H9 (cell line): ENCODE measurements around the gene TJAP1. TPM values are rescaled to one million over a fixed set of nuclear protein-coding genes. Genes with fewer than 3 reads are reported as not detected.

ENCODE experiments used
- DNase-seq: peaks from one replicate; pipeline ENCODE4 v3.0.0-alpha.2; 2017
- H2AFZ ChIP-seq: one replicate; pipeline ENCODE4 v1.6.1; 2013; ENCODE audit warnings: mild to moderate bottlenecking, low read length, control low read depth, moderate library complexity
- H2AK5ac ChIP-seq: 2 replicates; pipeline ENCODE4 v1.6.1; 2013; ENCODE audit warnings: low read length, control low read depth, mixed read lengths; ENCODE audit not compliant: insufficient read length
- H2BK120ac ChIP-seq: one replicate; pipeline ENCODE4 v1.6.1; 2013; ENCODE audit warnings: low read depth, mild to moderate bottlenecking, low read length, control low read depth, inconsistent platforms; ENCODE audit not compliant: poor library complexity, severe bottlenecking
- H2BK12ac ChIP-seq: 2 replicates; pipeline ENCODE4 v1.6.1; 2013; ENCODE audit warnings: low read length, control low read depth, mixed read lengths, low read depth; ENCODE audit not compliant: insufficient read length
- H2BK15ac ChIP-seq: 2 replicates; pipeline ENCODE4 v1.6.1; 2013; ENCODE audit warnings: low read depth, low read length, control low read depth
- H2BK20ac ChIP-seq: one replicate; pipeline ENCODE4 v1.6.1; 2013; ENCODE audit warnings: low read depth, mild to moderate bottlenecking, low read length, control low read depth, inconsistent platforms; ENCODE audit not compliant: poor library complexity, severe bottlenecking
- H2BK5ac ChIP-seq: 2 replicates; pipeline ENCODE4 v1.6.1; 2013; ENCODE audit warnings: low read length, control low read depth, mixed read lengths; ENCODE audit not compliant: insufficient read length
- H3K14ac ChIP-seq: 2 replicates; pipeline ENCODE4 v1.6.1; 2013; ENCODE audit warnings: low read length, control low read depth; ENCODE audit not compliant: insufficient read depth
- H3K18ac ChIP-seq: 2 replicates; pipeline ENCODE4 v1.6.1; 2013; ENCODE audit warnings: low read depth, mild to moderate bottlenecking, mixed read lengths, low read length, control low read depth; ENCODE audit not compliant: insufficient read length
- H3K23ac ChIP-seq: 2 replicates; pipeline ENCODE4 v1.6.1; 2013; ENCODE audit warnings: low read length, control low read depth, mixed read lengths, low read depth; ENCODE audit not compliant: insufficient read length
- H3K23me2 ChIP-seq: 2 replicates; pipeline ENCODE4 v1.6.1; 2013; ENCODE audit warnings: low read depth, mild to moderate bottlenecking, mixed read lengths, low read length, control low read depth; ENCODE audit not compliant: insufficient read length, poor library complexity, severe bottlenecking
- H3K27ac ChIP-seq: 2 replicates; pipeline ENCODE4 v1.5.1; 2013; ENCODE audit warnings: low read length, control low read depth, mixed read lengths, low read depth; ENCODE audit not compliant: insufficient read length
- H3K27me3 ChIP-seq: 2 replicates; pipeline ENCODE4 v1.6.1; 2013; ENCODE audit warnings: low read length, control low read depth, inconsistent platforms; ENCODE audit not compliant: insufficient read depth
- H3K4ac ChIP-seq: 2 replicates; pipeline ENCODE4 v1.6.1; 2013; ENCODE audit warnings: low read depth, mild to moderate bottlenecking, control low read depth, inconsistent platforms, low read length, moderate library complexity
- H3K4me1 ChIP-seq: 2 replicates; pipeline ENCODE4 v1.6.1; 2013; ENCODE audit warnings: low read length, control low read depth, inconsistent platforms; ENCODE audit not compliant: insufficient read depth
- H3K4me2 ChIP-seq: 2 replicates; pipeline ENCODE4 v1.6.1; 2013; ENCODE audit warnings: low read length, control low read depth, mixed read lengths; ENCODE audit not compliant: insufficient read length, insufficient read depth
- H3K56ac ChIP-seq: 2 replicates; pipeline ENCODE4 v1.6.1; 2013; ENCODE audit warnings: low read depth, mild to moderate bottlenecking, mixed read lengths, low read length, control low read depth; ENCODE audit not compliant: insufficient read length
- H3K79me1 ChIP-seq: 2 replicates; pipeline ENCODE4 v1.6.1; 2013; ENCODE audit warnings: low read depth, mild to moderate bottlenecking, moderate library complexity, low read length, control low read depth, inconsistent platforms; ENCODE audit not compliant: insufficient read depth, poor library complexity, severe bottlenecking
- H3K79me2 ChIP-seq: 2 replicates; pipeline ENCODE4 v1.6.1; 2013; ENCODE audit warnings: low read length, control low read depth, inconsistent platforms; ENCODE audit not compliant: insufficient read depth
- H3K9ac ChIP-seq: 2 replicates; pipeline ENCODE4 v1.6.1; 2013; ENCODE audit warnings: low read length, control low read depth, mixed read lengths; ENCODE audit not compliant: insufficient read length; ENCODE audit errors: extremely low read depth
- H3K9me3 ChIP-seq: one replicate; pipeline ENCODE4 v1.6.1; 2013; ENCODE audit warnings: low read depth, low read length, inconsistent platforms; ENCODE audit not compliant: control insufficient read depth
- H3T11ph ChIP-seq: one replicate; pipeline ENCODE4 v1.6.1; 2013; ENCODE audit warnings: mild to moderate bottlenecking, low read length, control low read depth, inconsistent platforms
- H4K20me1 ChIP-seq: one replicate; pipeline ENCODE4 v1.6.1; 2013; ENCODE audit not compliant: control insufficient read depth, insufficient read length, insufficient read depth
- H4K5ac ChIP-seq: 2 replicates; pipeline ENCODE4 v1.6.1; 2013; ENCODE audit warnings: low read depth, mild to moderate bottlenecking, mixed read lengths, low read length, control low read depth; ENCODE audit not compliant: insufficient read length
- H4K8ac ChIP-seq: replicated peaks from 2 replicates; pipeline ENCODE4 v1.6.1; 2013; ENCODE audit warnings: low read length, control low read depth, mixed read lengths, low read depth; ENCODE audit not compliant: insufficient read length
- H4K91ac ChIP-seq: 2 replicates; pipeline ENCODE4 v1.6.1; 2013; ENCODE audit warnings: low read depth, mild to moderate bottlenecking, moderate library complexity, mixed read lengths, low read length, control low read depth; ENCODE audit not compliant: insufficient read length
- H3K27ac Mint-ChIP-seq, 3 experiments: 2 replicates in 2 of 3; 3 replicates in 1 of 3; pipeline ENCODE4 v1.8.0; 2020 to 2021; ENCODE audit warnings: mixed read lengths in 3 of 3, mild to moderate bottlenecking in 1 of 3, moderate library complexity in 1 of 3
- H3K27me3 Mint-ChIP-seq: 2 replicates; pipeline ENCODE4 v1.8.0; 2021; ENCODE audit warnings: low read depth, mild to moderate bottlenecking, moderate library complexity, mixed read lengths
- H3K36me3 Mint-ChIP-seq, 3 experiments: 2 replicates in 2 of 3; 3 replicates in 1 of 3; pipeline ENCODE4 v1.8.0; 2020 to 2021; ENCODE audit warnings: low read depth in 3 of 3, mixed read lengths in 3 of 3; ENCODE audit not compliant: insufficient read depth in 1 of 3
- H3K4me1 Mint-ChIP-seq, 2 experiments: 2 replicates each; pipeline ENCODE4 v1.8.0; 2020; ENCODE audit warnings: mixed read lengths in 2 of 2
- H3K4me3 Mint-ChIP-seq, 2 experiments: 2 replicates in 1 of 2; 3 replicates in 1 of 2; pipeline ENCODE4 v1.8.0; 2020 to 2021; ENCODE audit warnings: mild to moderate bottlenecking in 2 of 2, mixed read lengths in 2 of 2, moderate library complexity in 1 of 2
- H3K9me3 Mint-ChIP-seq, 2 experiments: 2 replicates in 1 of 2; 3 replicates in 1 of 2; pipeline ENCODE4 v1.8.0; 2020; ENCODE audit warnings: mild to moderate bottlenecking in 2 of 2, mixed read lengths in 2 of 2, moderate library complexity in 1 of 2
- WGBS: extraction: QIAGEN DNeasy Blood & Tissue Kit; methylation state at CpG from one replicate; pipeline ENCODE4 v1.1.7; 2013; ENCODE audit warnings: missing lambda C conversion rate, low lambda C conversion rate, mixed read lengths; ENCODE audit not compliant: insufficient read length; ENCODE audit errors: extremely low coverage; 5-methylcytosine and 5-hydroxymethylcytosine counted together
- total RNA-seq: library from RNA; stranded (reverse); gene quantifications from 2 replicates; pipeline ENCODE4 v1.2.1, GENCODE V29; 2021
- TF ChIP-seq, protein P1 (sequence below): fragments of 200-600 bp; sonication (generic); conservative IDR thresholded peaks from 3 replicates; pipeline ENCODE4 v1.8.0; 2021; ENCODE audit warnings: antibody characterized with exemption, mild to moderate bottlenecking

TJAP1 gene
- total RNA-seq, 1 experiment from 2014 or later = 45.1 TPM

GRCh38 chr6:43436577-43437282, 40.6 kb upstream of the TJAP1 start:
- no peaks in the 10 kb centered on the region for H3K4me1 Mint-ChIP-seq
- Histone ChIP-seq H2BK5ac (no peak overlapping the region), H3K14ac (no peak overlapping the region), H4K5ac (no peak overlapping the region), H3K23ac (no peak overlapping the region), H2AFZ (no peak overlapping the region), H3K18ac (no peak overlapping the region), H2BK20ac (no peak overlapping the region), H2BK15ac (no peak overlapping the region), H3K79me1 (no peaks in the 10 kb centered on the region), H4K91ac (no peak overlapping the region), H2AK5ac (no peak overlapping the region), H4K20me1 (no peaks in the 10 kb centered on the region), H3K79me2 (no peaks in the 10 kb centered on the region), H3K27ac (no peak overlapping the region), H3K9me3 (no peaks in the 10 kb centered on the region), H3K9ac (no peak overlapping the region), H2BK12ac (no peak overlapping the region), H3K27me3 (no peaks in the 10 kb centered on the region), H2BK120ac (no peak overlapping the region), H3T11ph (no peak overlapping the region), H3K56ac (no peak overlapping the region), H3K4me1 (no peaks in the 10 kb centered on the region), H3K4me2 (no peak overlapping the region), H3K23me2 (no peaks in the 10 kb centered on the region), H3K4ac (no peak overlapping the region), H4K8ac (no peak overlapping the region)
- TF ChIP-seq, protein P1, sequence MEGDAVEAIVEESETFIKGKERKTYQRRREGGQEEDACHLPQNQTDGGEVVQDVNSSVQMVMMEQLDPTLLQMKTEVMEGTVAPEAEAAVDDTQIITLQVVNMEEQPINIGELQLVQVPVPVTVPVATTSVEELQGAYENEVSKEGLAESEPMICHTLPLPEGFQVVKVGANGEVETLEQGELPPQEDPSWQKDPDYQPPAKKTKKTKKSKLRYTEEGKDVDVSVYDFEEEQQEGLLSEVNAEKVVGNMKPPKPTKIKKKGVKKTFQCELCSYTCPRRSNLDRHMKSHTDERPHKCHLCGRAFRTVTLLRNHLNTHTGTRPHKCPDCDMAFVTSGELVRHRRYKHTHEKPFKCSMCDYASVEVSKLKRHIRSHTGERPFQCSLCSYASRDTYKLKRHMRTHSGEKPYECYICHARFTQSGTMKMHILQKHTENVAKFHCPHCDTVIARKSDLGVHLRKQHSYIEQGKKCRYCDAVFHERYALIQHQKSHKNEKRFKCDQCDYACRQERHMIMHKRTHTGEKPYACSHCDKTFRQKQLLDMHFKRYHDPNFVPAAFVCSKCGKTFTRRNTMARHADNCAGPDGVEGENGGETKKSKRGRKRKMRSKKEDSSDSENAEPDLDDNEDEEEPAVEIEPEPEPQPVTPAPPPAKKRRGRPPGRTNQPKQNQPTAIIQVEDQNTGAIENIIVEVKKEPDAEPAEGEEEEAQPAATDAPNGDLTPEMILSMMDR = no peak
- H3K27ac Mint-ChIP-seq = peak overlapping the region in 2 of 3 experiments; percentile 46 to 59; a peak in 2 of 7 replicates
- H3K36me3 Mint-ChIP-seq = peaks cover 0 to 21% (median 2%) of the 10 kb centered on the region in 3 experiments; a peak in 6 of 7 replicates
- no peaks in the 10 kb centered on the region for H3K27me3 Mint-ChIP-seq
- WGBS = no CpG with 5 or more reads among the region's 5 CpGs
- no peak for DNase-seq
- H3K9me3 Mint-ChIP-seq = no peaks in the 10 kb centered on the region
- no peak overlapping the region for H3K4me3 Mint-ChIP-seq
